Esophagus muscularis mucosa (tissue), 4 donors: Measurements from ENCODE around the gene C1GALT1. TPM values are rescaled to one million over a fixed set of nuclear protein-coding genes. Genes with fewer than 3 reads are reported as not detected.
"Not testable (repeated sequence)": the region's sequence is repeated elsewhere in the genome, so short reads cannot be mapped to it uniquely, and the experiment has no call there.

Source experiments
- DNase-seq: peaks from one replicate; pipeline ENCODE4 v3.0.0-alpha.2; 2017; ENCODE audit errors: extremely low spot score
- H3K27ac ChIP-seq, 4 donors: fragments of 200-600 bp; sonication (generic); replicated peaks in 1 of 4; 1 replicate in 3 of 4; 2 replicates in 1 of 4; pipeline ENCODE4 v1.5.1; 2016 to 2019; ENCODE audit warnings: mild to moderate bottlenecking in 1 of 4
- H3K27me3 ChIP-seq, 4 donors: fragments of 200-600 bp; sonication (generic); one replicate each; pipeline versions ENCODE4 v1.5.1 to v1.6.0; 2016 to 2019
- H3K36me3 ChIP-seq, 4 donors: fragments of 200-600 bp; sonication (generic); one replicate each; pipeline ENCODE4 v1.5.1; 2016 to 2019
- H3K4me1 ChIP-seq, 4 donors: fragments of 200-600 bp; sonication (generic); one replicate each; pipeline ENCODE4 v1.5.1; 2016 to 2019
- H3K4me3 ChIP-seq, 4 donors: fragments of 200-600 bp; sonication (generic); 1 replicate in 2 of 4; 2 replicates in 2 of 4; pipeline ENCODE4 v1.5.1; 2016 to 2019; ENCODE audit warnings: mild to moderate bottlenecking in 4 of 4, moderate library complexity in 1 of 4
- H3K9me3 ChIP-seq, 4 donors: fragments of 200-600 bp; sonication (generic); 1 replicate in 3 of 4; 2 replicates in 1 of 4; pipeline ENCODE4 v1.5.1; 2016 to 2019
- CTCF ChIP-seq, 3 experiments: fragments of 200-600 bp in 2 of 3; fragments of 450-650 bp in 1 of 3; sonication (generic) in 2 of 3; IDR thresholded peaks; one replicate each; pipeline ENCODE4 v1.5.1; 2017 to 2019; ENCODE audit warnings: antibody characterized with exemption in 3 of 3, mild to moderate bottlenecking in 2 of 3, moderate library complexity in 1 of 3
- EP300 ChIP-seq: sonication (generic); formaldehyde crosslinking; IDR thresholded peaks from one replicate; pipeline ENCODE4 v1.6.1; 2017; ENCODE audit warnings: antibody characterized with exemption
- POLR2A ChIP-seq: fragments of 450-650 bp; IDR thresholded peaks from one replicate; pipeline ENCODE4 v1.6.1; 2017; ENCODE audit warnings: antibody characterized with exemption, moderate library complexity, mild to moderate bottlenecking, low read depth
- POLR2AphosphoS5 ChIP-seq, 2 donors: sonication (generic); formaldehyde crosslinking; IDR thresholded peaks; one replicate each; pipeline ENCODE4 v1.6.1; 2017; ENCODE audit warnings: antibody characterized with exemption in 2 of 2
- WGBS: methylation state at CpG from one replicate; pipeline ENCODE4 v1.1.5; 2018; 5-methylcytosine and 5-hydroxymethylcytosine counted together
- intact Hi-C: fragments of 100-400 bp; cut with DNase I; formaldehyde crosslinking; loops from one replicate; pipeline ENCODE4 v1.15.1; 2023
- total RNA-seq, 4 donors: library from RNA; depleted of rRNA; stranded (reverse); fragments of >200 nt; gene quantifications; one replicate each; pipeline versions ENCODE4 v1.1.0 to v1.2.1, GENCODE V29; 2016

The C1GALT1 gene
- total RNA-seq, 4 donors from 2014 or later: 6.7 to 13.8 (median 11.4) TPM

- H3K4me3 ChIP-seq: no peak overlapping the region
- no peaks in the 10 kb centered on the region for H3K4me1 ChIP-seq
- WGBS: 87% methylated on average over 1 of the region's 1 CpG
- H3K36me3 ChIP-seq: no peaks in the 10 kb centered on the region
- H3K27me3 ChIP-seq: no peaks in the 10 kb centered on the region
- H3K27ac ChIP-seq: no peak overlapping the region
- no peaks in the 10 kb centered on the region for H3K9me3 ChIP-seq
- intact Hi-C loops: no loop called here
- no peak for DNase-seq
- TF ChIP-seq POLR2AphosphoS5 (IDR thresholded peaks at IDR 0.05): no peak
- TF ChIP-seq EP300: no peak
- no peak for TF ChIP-seq CTCF (IDR thresholded peaks at IDR 0.05)
Observed at GRCh38 chr7:7151865-7152264, 30.5 kb upstream of the C1GALT1 start.

- no peak for DNase-seq
- 98% methylated on average over 11 of the region's 11 CpGs for WGBS
Observed at GRCh38 chr7:7152315-7152714, 30.0 kb upstream of the C1GALT1 start.

GRCh38 chr7:7154355-7154754, 28.0 kb upstream of the C1GALT1 start:
- H3K27ac ChIP-seq, H3K4me1 ChIP-seq, H3K36me3 ChIP-seq, H3K9me3 ChIP-seq, H3K4me3 ChIP-seq, DNase-seq, H3K27me3 ChIP-seq, intact Hi-C loops: not testable (repeated sequence)
- 100% methylated on average over 1 of the region's 1 CpG for WGBS

More at GRCh38 chr7:7152315-7152714, 30.0 kb upstream of the C1GALT1 start:
- Histone ChIP-seq H3K27me3 (no peaks in the 10 kb centered on the region), H3K9me3 (no peaks in the 10 kb centered on the region), H3K36me3 (no peaks in the 10 kb centered on the region), H3K4me1 (no peaks in the 10 kb centered on the region), H3K4me3 (no peak overlapping the region), H3K27ac (no peak overlapping the region)
- intact Hi-C loops: no loop called here
- no peak for TF ChIP-seq POLR2A
- TF ChIP-seq POLR2AphosphoS5 (IDR thresholded peaks at IDR 0.05): no peak
- no peak for TF ChIP-seq CTCF (IDR thresholded peaks at IDR 0.05)
- TF ChIP-seq EP300: no peak

- H3K27me3 ChIP-seq: no peaks in the 10 kb centered on the region
- no peaks in the 10 kb centered on the region for H3K9me3 ChIP-seq
- no peaks in the 10 kb centered on the region for H3K4me1 ChIP-seq
- intact Hi-C loops: no loop called here
- H3K27ac ChIP-seq: no peak overlapping the region
- TF ChIP-seq POLR2A (no peak), EP300 (no peak), POLR2AphosphoS5 (IDR thresholded peaks at IDR 0.05) (no peak), CTCF (IDR thresholded peaks at IDR 0.05) (no peak)
- H3K4me3 ChIP-seq: no peak overlapping the region
- no peaks in the 10 kb centered on the region for H3K36me3 ChIP-seq
- no peak for DNase-seq
- WGBS: 45% methylated on average over 4 of the region's 4 CpGs
Observed at GRCh38 chr7:7156663-7157062, 25.7 kb upstream of the C1GALT1 start.

GRCh38 chr7:7157177-7157886, 25.0 kb upstream of the C1GALT1 start:
- Histone ChIP-seq H3K9me3 (no peaks in the 10 kb centered on the region), H3K36me3 (no peaks in the 10 kb centered on the region), H3K27me3 (no peaks in the 10 kb centered on the region), H3K27ac (no peak overlapping the region), H3K4me1 (no peaks in the 10 kb centered on the region), H3K4me3 (no peak overlapping the region)
- 57% methylated on average over 2 of the region's 2 CpGs for WGBS
- intact Hi-C loops: no loop called here
- DNase-seq: no peak
- TF ChIP-seq POLR2AphosphoS5 (IDR thresholded peaks at IDR 0.05): no peak
- TF ChIP-seq EP300: no peak
- no peak for TF ChIP-seq CTCF (IDR thresholded peaks at IDR 0.05)
- no peak for TF ChIP-seq POLR2A
